HG02973 (cell line): ENCODE measurements around the gene NLGN3.

ENCODE experiments used
- ATAC-seq: cut with Tn5 transposase; IDR thresholded peaks from one replicate; pipeline ENCODE4 v1.9.1; 2021; ENCODE audit warnings: moderate library complexity; ENCODE audit not compliant: unreplicated experiment

Gene NLGN3

DNA sequence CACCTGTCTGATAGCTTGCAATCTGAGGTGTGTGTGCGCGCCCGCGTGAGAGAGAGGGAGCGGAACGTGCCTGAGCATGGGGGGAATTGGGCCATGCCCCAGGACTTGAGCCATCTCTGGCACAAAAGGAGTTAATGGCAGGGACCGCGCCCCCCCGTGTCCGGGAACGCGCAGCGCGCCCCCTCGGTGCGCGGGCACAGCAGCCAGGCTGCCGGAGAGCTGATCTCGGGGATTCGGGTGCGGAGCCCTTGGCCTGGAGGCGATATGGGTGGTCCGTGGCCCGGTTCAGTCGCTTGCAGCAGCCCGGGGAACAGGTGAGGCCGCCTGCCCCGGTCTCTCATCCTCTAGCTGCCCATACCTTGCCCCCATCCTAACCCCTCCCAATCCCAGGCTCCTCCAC, at the start of gene NLGN3:
TSS of gene NLGN3 (plus strand) at position 191 of the 400 bp plus-strand sequence. CDS start 2,909 bp downstream, outside the sequence.
- no peak for ATAC-seq

DNA sequence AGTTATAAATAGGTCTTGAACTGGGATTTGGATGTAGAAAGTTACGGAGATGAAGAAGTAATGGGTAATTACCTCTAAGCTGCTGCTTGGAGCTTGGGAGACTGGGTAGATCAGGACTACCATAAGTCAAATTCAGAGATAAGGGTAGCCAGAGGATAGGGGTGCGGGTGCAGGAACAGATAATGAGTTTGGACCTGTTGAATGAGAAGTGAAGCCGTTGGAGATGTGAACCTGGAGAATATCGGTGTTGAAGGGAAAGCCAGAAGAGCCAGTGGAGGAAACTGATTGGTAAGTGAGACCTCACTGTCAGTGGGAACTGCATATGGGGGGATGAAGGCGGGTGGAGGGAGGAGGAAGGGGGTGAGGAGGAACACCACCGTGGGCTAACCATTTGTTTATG, 49.6 kb upstream of the NLGN3 start:
- no peak for ATAC-seq

- ATAC-seq = peak; percentile 86
Observed at GRCh38 chrX:71095555-71095980, 49.1 kb upstream of the NLGN3 start, which contains the start of gene FOXO4. FOXO4 (plus strand) TSS chrX:71095851; CDS start chrX:71096529, 678 bp downstream.

GRCh38 chrX:71095981-71096759, 48.5 kb upstream of the NLGN3 start:
- peak; percentile 11 for ATAC-seq

- ATAC-seq = no peak
Observed at GRCh38 chrX:71096760-71097032, 47.9 kb upstream of the NLGN3 start.

GRCh38 chrX:71098302-71098701, 46.3 kb upstream of the NLGN3 start:
- ATAC-seq = no peak

GRCh38 chrX:71098951-71099506, 45.6 kb upstream of the NLGN3 start:
- ATAC-seq = no peak

DNA sequence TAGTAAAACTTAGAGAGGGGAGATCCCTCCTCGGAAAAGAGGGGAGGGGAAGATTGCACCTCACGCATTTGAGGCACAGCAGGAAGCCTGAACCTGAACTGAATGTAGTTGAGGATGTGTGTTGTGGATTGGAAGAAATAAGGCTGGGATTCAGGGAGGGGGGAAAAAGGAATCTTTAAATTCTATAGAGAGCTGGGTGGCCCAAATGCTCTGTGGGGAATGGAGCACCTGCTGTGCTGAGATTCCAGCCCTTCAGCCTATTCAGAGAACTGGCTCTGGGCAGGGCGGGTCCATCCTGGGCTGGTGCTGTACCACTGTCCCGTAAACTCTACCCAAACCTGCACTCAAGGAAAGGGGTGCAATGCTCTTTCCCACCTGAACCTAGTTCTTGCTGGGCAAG, 44.9 kb upstream of the NLGN3 start:
- no peak for ATAC-seq

GRCh38 chrX:71100581-71101505, 43.8 kb upstream of the NLGN3 start:
- ATAC-seq = no peak

DNA sequence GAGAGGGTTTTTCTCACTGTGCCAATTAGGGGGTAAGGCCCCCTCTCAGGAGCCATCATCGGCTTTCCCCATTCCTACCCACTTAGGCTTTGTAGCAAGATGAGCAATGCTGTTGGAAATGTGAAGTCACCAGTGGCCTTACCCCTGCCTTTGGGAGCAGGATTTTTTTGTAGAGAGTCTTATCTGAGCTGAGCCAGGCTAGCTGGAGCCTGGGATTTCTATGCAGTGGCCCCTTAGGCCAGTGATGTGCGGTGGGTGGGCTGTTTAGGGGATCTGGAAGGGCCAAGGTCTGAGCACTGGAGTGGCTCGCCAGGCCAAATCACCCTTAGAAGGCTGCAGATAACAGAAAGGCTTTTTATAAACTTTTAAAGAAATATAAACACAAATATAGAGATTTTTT, 42.3 kb upstream of the NLGN3 start:
- no peak for ATAC-seq

- ATAC-seq = no peak
Observed at GRCh38 chrX:71103110-71103983, 41.3 kb upstream of the NLGN3 start.

GRCh38 chrX:71105628-71106027, 39.0 kb upstream of the NLGN3 start:
- ATAC-seq = no peak

DNA sequence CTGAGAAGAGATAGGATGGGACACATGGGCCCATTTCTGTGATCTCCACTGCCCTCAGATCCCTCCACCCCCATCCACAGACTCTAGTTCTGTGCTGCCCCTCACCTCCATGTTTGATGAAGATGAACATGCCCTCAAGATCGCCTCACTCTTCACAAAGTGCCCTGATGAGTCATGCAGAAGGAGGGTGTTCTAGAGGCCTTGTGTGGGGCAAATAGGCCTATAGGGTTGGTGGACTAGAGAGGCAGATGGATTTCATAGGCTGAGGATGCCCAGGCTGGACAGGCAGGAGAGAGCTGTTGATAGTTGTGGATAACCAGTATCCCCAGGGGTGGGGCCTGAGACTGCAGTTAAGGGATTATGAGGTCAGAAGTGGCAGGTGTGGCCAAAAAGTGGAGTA, 38.2 kb upstream of the NLGN3 start, which contains the start of gene CXorf65:
TSS of gene CXorf65 (minus strand) at position 314 of the 400 bp plus-strand sequence. CDS start at position 130, 184 bp downstream.
- no peak for ATAC-seq

DNA sequence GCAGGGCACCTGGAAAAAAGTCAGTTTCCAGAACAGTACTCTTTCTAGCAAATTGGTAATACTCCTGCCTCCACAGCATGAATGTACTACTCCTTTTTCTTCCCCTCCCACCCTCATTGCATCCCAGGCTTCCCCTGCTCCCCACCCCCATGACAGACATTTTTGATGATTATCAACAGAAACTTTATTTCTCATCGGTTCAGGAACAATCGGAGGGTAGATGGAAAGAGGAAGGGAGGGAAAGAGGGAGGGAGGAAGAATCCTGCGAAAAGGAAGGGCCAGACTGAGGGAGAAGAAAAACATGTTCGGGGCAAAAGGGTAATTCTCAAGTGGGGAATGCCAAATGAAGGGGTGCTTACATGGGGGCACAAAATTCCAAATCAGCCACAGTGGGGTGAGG, 37.4 kb upstream of the NLGN3 start:
- ATAC-seq = no peak

DNA sequence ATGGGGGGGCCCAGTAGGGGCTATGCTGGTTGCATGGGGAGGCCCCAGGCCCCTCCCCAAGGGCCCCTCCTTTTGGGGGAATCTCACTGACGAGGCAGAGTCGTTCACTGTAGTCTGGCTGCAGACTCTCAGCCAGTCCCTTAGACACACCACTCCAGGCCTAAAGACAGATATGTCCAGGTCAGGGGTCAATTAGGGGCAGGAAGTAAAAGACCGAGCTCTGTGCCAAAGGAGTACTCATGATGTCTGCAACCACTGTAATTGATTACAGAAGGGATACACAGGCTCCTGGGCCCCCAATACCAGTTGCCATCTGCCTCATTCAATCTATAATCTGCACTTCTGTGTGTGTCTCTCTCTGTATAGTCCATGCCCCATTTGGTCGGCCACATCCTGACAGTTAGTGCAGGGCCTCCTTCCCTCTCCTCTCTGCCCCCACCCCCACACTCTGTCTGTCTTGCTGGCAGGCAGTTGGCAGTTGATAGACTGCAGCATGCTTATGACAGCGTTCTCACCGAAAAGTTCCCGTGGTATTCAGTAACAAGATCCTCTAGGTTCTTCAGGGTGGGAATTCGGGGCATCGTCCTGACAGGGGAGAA, 36.8 kb upstream of the NLGN3 start:
- no peak for ATAC-seq

GRCh38 chrX:71109051-71109450, 35.6 kb upstream of the NLGN3 start:
- ATAC-seq = no peak

DNA sequence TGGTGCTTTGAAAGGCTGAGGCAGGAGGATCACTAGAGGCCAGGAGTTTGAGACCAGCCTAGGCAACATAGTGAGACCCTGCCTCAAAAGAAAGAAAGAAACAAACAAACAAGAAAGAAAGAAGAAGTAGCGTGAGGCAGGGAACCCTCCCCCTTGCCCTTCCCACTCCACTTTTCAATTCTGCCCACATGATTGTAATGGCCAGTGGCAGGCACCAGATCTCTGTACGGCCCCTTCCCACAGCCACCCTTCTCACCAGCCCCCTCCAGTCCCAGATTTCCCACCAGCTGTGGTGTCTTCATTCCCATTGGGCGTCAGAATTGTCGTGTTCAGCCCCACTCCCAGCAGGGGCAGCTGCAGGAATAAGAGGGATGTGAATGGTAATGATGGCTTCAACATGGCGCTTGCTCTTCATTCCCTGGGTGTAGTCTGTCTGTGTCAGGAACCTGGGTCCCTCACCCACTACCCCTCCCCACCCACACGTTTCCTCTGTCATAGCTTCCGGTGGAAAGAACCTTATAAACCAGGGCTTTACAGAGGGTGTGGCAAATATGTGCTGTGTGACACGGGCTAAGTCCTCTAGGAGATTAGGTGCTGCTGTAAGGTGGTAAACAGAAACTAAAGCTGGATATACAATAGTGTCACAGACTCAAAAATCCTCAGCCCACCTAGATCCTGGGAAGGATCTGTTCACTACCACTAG, 33.3 kb upstream of the NLGN3 start, which contains the start of gene IL2RG:
TSS of gene IL2RG (minus strand) at position 437 of the 703 bp plus-strand sequence. CDS start at position 399, 38 bp downstream.
- peak; percentile 94 for ATAC-seq

GRCh38 chrX:71111921-71112431, 32.7 kb upstream of the NLGN3 start:
- ATAC-seq = peak; percentile 15

DNA sequence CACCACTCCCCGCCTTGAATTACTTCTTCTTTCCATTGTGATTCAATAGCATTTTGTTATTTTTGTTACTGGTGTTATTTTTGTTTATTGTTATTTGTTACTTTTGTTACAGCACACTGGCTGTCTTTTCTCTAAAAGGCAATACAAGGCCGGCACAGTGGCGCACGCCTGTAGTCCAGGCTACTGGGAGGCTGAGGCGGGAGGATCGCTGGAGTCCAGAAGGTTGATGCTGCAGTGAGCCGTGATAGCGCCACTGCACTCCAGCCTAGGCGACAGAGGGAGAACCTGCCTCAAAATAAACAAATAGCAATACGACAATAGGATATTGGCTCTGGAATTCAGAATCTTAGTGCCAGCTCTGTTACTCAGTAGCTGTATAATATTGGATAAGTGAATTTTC, 27.3 kb upstream of the NLGN3 start:
- no peak for ATAC-seq
